H9 (cell line): ENCODE measurements around the gene SLC1A1. TPM values are rescaled to one million over a fixed set of nuclear protein-coding genes. Genes with fewer than 3 reads are reported as not detected.

Experiments
- DNase-seq: peaks from one replicate; pipeline ENCODE4 v3.0.0-alpha.2; 2017
- H2AFZ ChIP-seq: one replicate; pipeline ENCODE4 v1.6.1; 2013; ENCODE audit warnings: mild to moderate bottlenecking, low read length, control low read depth, moderate library complexity
- H2AK5ac ChIP-seq: 2 replicates; pipeline ENCODE4 v1.6.1; 2013; ENCODE audit warnings: low read length, control low read depth, mixed read lengths; ENCODE audit not compliant: insufficient read length
- H2BK120ac ChIP-seq: one replicate; pipeline ENCODE4 v1.6.1; 2013; ENCODE audit warnings: low read depth, mild to moderate bottlenecking, low read length, control low read depth, inconsistent platforms; ENCODE audit not compliant: poor library complexity, severe bottlenecking
- H2BK12ac ChIP-seq: 2 replicates; pipeline ENCODE4 v1.6.1; 2013; ENCODE audit warnings: low read length, control low read depth, mixed read lengths, low read depth; ENCODE audit not compliant: insufficient read length
- H2BK15ac ChIP-seq: 2 replicates; pipeline ENCODE4 v1.6.1; 2013; ENCODE audit warnings: low read depth, low read length, control low read depth
- H2BK20ac ChIP-seq: one replicate; pipeline ENCODE4 v1.6.1; 2013; ENCODE audit warnings: low read depth, mild to moderate bottlenecking, low read length, control low read depth, inconsistent platforms; ENCODE audit not compliant: poor library complexity, severe bottlenecking
- H2BK5ac ChIP-seq: 2 replicates; pipeline ENCODE4 v1.6.1; 2013; ENCODE audit warnings: low read length, control low read depth, mixed read lengths; ENCODE audit not compliant: insufficient read length
- H3K14ac ChIP-seq: 2 replicates; pipeline ENCODE4 v1.6.1; 2013; ENCODE audit warnings: low read length, control low read depth; ENCODE audit not compliant: insufficient read depth
- H3K18ac ChIP-seq: 2 replicates; pipeline ENCODE4 v1.6.1; 2013; ENCODE audit warnings: low read depth, mild to moderate bottlenecking, mixed read lengths, low read length, control low read depth; ENCODE audit not compliant: insufficient read length
- H3K23ac ChIP-seq: 2 replicates; pipeline ENCODE4 v1.6.1; 2013; ENCODE audit warnings: low read length, control low read depth, mixed read lengths, low read depth; ENCODE audit not compliant: insufficient read length
- H3K23me2 ChIP-seq: 2 replicates; pipeline ENCODE4 v1.6.1; 2013; ENCODE audit warnings: low read depth, mild to moderate bottlenecking, mixed read lengths, low read length, control low read depth; ENCODE audit not compliant: insufficient read length, poor library complexity, severe bottlenecking
- H3K27ac ChIP-seq: 2 replicates; pipeline ENCODE4 v1.5.1; 2013; ENCODE audit warnings: low read length, control low read depth, mixed read lengths, low read depth; ENCODE audit not compliant: insufficient read length
- H3K27me3 ChIP-seq: 2 replicates; pipeline ENCODE4 v1.6.1; 2013; ENCODE audit warnings: low read length, control low read depth, inconsistent platforms; ENCODE audit not compliant: insufficient read depth
- H3K4ac ChIP-seq: 2 replicates; pipeline ENCODE4 v1.6.1; 2013; ENCODE audit warnings: low read depth, mild to moderate bottlenecking, control low read depth, inconsistent platforms, low read length, moderate library complexity
- H3K4me1 ChIP-seq: 2 replicates; pipeline ENCODE4 v1.6.1; 2013; ENCODE audit warnings: low read length, control low read depth, inconsistent platforms; ENCODE audit not compliant: insufficient read depth
- H3K4me2 ChIP-seq: 2 replicates; pipeline ENCODE4 v1.6.1; 2013; ENCODE audit warnings: low read length, control low read depth, mixed read lengths; ENCODE audit not compliant: insufficient read length, insufficient read depth
- H3K56ac ChIP-seq: 2 replicates; pipeline ENCODE4 v1.6.1; 2013; ENCODE audit warnings: low read depth, mild to moderate bottlenecking, mixed read lengths, low read length, control low read depth; ENCODE audit not compliant: insufficient read length
- H3K79me1 ChIP-seq: 2 replicates; pipeline ENCODE4 v1.6.1; 2013; ENCODE audit warnings: low read depth, mild to moderate bottlenecking, moderate library complexity, low read length, control low read depth, inconsistent platforms; ENCODE audit not compliant: insufficient read depth, poor library complexity, severe bottlenecking
- H3K79me2 ChIP-seq: 2 replicates; pipeline ENCODE4 v1.6.1; 2013; ENCODE audit warnings: low read length, control low read depth, inconsistent platforms; ENCODE audit not compliant: insufficient read depth
- H3K9ac ChIP-seq: 2 replicates; pipeline ENCODE4 v1.6.1; 2013; ENCODE audit warnings: low read length, control low read depth, mixed read lengths; ENCODE audit not compliant: insufficient read length; ENCODE audit errors: extremely low read depth
- H3K9me3 ChIP-seq: one replicate; pipeline ENCODE4 v1.6.1; 2013; ENCODE audit warnings: low read depth, low read length, inconsistent platforms; ENCODE audit not compliant: control insufficient read depth
- H3T11ph ChIP-seq: one replicate; pipeline ENCODE4 v1.6.1; 2013; ENCODE audit warnings: mild to moderate bottlenecking, low read length, control low read depth, inconsistent platforms
- H4K20me1 ChIP-seq: one replicate; pipeline ENCODE4 v1.6.1; 2013; ENCODE audit not compliant: control insufficient read depth, insufficient read length, insufficient read depth
- H4K5ac ChIP-seq: 2 replicates; pipeline ENCODE4 v1.6.1; 2013; ENCODE audit warnings: low read depth, mild to moderate bottlenecking, mixed read lengths, low read length, control low read depth; ENCODE audit not compliant: insufficient read length
- H4K8ac ChIP-seq: replicated peaks from 2 replicates; pipeline ENCODE4 v1.6.1; 2013; ENCODE audit warnings: low read length, control low read depth, mixed read lengths, low read depth; ENCODE audit not compliant: insufficient read length
- H4K91ac ChIP-seq: 2 replicates; pipeline ENCODE4 v1.6.1; 2013; ENCODE audit warnings: low read depth, mild to moderate bottlenecking, moderate library complexity, mixed read lengths, low read length, control low read depth; ENCODE audit not compliant: insufficient read length
- H3K27ac Mint-ChIP-seq, 3 experiments: 2 replicates in 2 of 3; 3 replicates in 1 of 3; pipeline ENCODE4 v1.8.0; 2020 to 2021; ENCODE audit warnings: mixed read lengths in 3 of 3, mild to moderate bottlenecking in 1 of 3, moderate library complexity in 1 of 3
- H3K27me3 Mint-ChIP-seq: 2 replicates; pipeline ENCODE4 v1.8.0; 2021; ENCODE audit warnings: low read depth, mild to moderate bottlenecking, moderate library complexity, mixed read lengths
- H3K36me3 Mint-ChIP-seq, 3 experiments: 2 replicates in 2 of 3; 3 replicates in 1 of 3; pipeline ENCODE4 v1.8.0; 2020 to 2021; ENCODE audit warnings: low read depth in 3 of 3, mixed read lengths in 3 of 3; ENCODE audit not compliant: insufficient read depth in 1 of 3
- H3K4me1 Mint-ChIP-seq, 2 experiments: 2 replicates each; pipeline ENCODE4 v1.8.0; 2020; ENCODE audit warnings: mixed read lengths in 2 of 2
- H3K4me3 Mint-ChIP-seq, 2 experiments: 2 replicates in 1 of 2; 3 replicates in 1 of 2; pipeline ENCODE4 v1.8.0; 2020 to 2021; ENCODE audit warnings: mild to moderate bottlenecking in 2 of 2, mixed read lengths in 2 of 2, moderate library complexity in 1 of 2
- H3K9me3 Mint-ChIP-seq, 2 experiments: 2 replicates in 1 of 2; 3 replicates in 1 of 2; pipeline ENCODE4 v1.8.0; 2020; ENCODE audit warnings: mild to moderate bottlenecking in 2 of 2, mixed read lengths in 2 of 2, moderate library complexity in 1 of 2
- CTCF ChIP-seq: fragments of 200-600 bp; sonication (generic); conservative IDR thresholded peaks from 3 replicates; pipeline ENCODE4 v1.8.0; 2021; ENCODE audit warnings: antibody characterized with exemption, mild to moderate bottlenecking
- WGBS: extraction: QIAGEN DNeasy Blood & Tissue Kit; methylation state at CpG from one replicate; pipeline ENCODE4 v1.1.7; 2013; ENCODE audit warnings: missing lambda C conversion rate, low lambda C conversion rate, mixed read lengths; ENCODE audit not compliant: insufficient read length; ENCODE audit errors: extremely low coverage; 5-methylcytosine and 5-hydroxymethylcytosine counted together
- total RNA-seq: library from RNA; stranded (reverse); gene quantifications from 2 replicates; pipeline ENCODE4 v1.2.1, GENCODE V29; 2021

SLC1A1 gene
- total RNA-seq, 1 experiment from 2014 or later = 4.7 TPM

GRCh38 chr9:4575997-4576396 lies 85.7 kb downstream of the SLC1A1 start:
- Mint-ChIP-seq H3K36me3 (peaks cover 0 to 4% (median 0%) of the 10 kb centered on the region in 3 experiments; a peak in 1 of 7 replicates), H3K4me3 (no peak overlapping the region), H3K27me3 (no peaks in the 10 kb centered on the region), H3K4me1 (peaks cover 8 to 9% of the 10 kb centered on the region in 2 experiments), H3K9me3 (no peaks in the 10 kb centered on the region), H3K27ac (no peak overlapping the region)
- H3K79me1 ChIP-seq = no peaks in the 10 kb centered on the region
- no peak overlapping the region for H4K5ac ChIP-seq
- no peak overlapping the region for H3K14ac ChIP-seq
- no peaks in the 10 kb centered on the region for H3K27me3 ChIP-seq
- H3K18ac ChIP-seq = no peak overlapping the region
- no peaks in the 10 kb centered on the region for H3K9me3 ChIP-seq
- no peak overlapping the region for H2BK5ac ChIP-seq
- no peaks in the 10 kb centered on the region for H3K79me2 ChIP-seq
- H3K27ac ChIP-seq = no peak overlapping the region
- H2BK15ac ChIP-seq = no peak overlapping the region
- H3K4ac ChIP-seq = no peak overlapping the region
- DNase-seq = no peak
- H3K56ac ChIP-seq = no peak overlapping the region
- H2BK12ac ChIP-seq = no peak overlapping the region
- H4K91ac ChIP-seq = no peak overlapping the region
- H2BK20ac ChIP-seq = no peak overlapping the region
- H3T11ph ChIP-seq = no peak overlapping the region
- H3K4me1 ChIP-seq = no peaks in the 10 kb centered on the region
- H3K9ac ChIP-seq = no peak overlapping the region
- H3K23me2 ChIP-seq = no peaks in the 10 kb centered on the region
- H4K20me1 ChIP-seq = no peaks in the 10 kb centered on the region
- H2BK120ac ChIP-seq = no peak overlapping the region
- no peak overlapping the region for H2AK5ac ChIP-seq
- WGBS = no CpG with 5 or more reads among the region's 8 CpGs
- no peak overlapping the region for H4K8ac ChIP-seq
- no peak overlapping the region for H3K23ac ChIP-seq
- no peak for TF ChIP-seq CTCF
- H2AFZ ChIP-seq = no peak overlapping the region
- H3K4me2 ChIP-seq = no peak overlapping the region
